Activated B cell treated with CpG ODN at 0.5 μM for 24 hours (primary cell): ENCODE results near the gene NUTM2G. TPM values are rescaled to one million over a fixed set of nuclear protein-coding genes. Genes with fewer than 3 reads are reported as not detected.

Experiments
- total RNA-seq: library from RNA; stranded (reverse); gene quantifications from 2 replicates; pipeline ENCODE4 v1.2.3, GENCODE V29; 2022

NUTM2G gene
- total RNA-seq, 1 donor from 2014 or later, result not detected

Other genes with a start within 250 kb of the NUTM2G start
- gene ZNF510, start 150.8 kb upstream of the NUTM2G start, total RNA-seq, result 13.3 and 18.4 TPM in 2 replicates
- 7.7 and 8.0 TPM in 2 replicates for gene ZNF782, start 74.3 kb upstream of the NUTM2G start, total RNA-seq
- gene CTSV, start 110.3 kb downstream of the NUTM2G start, total RNA-seq, result not detected in 2 replicates